HG03565 (cell line): Measurements from ENCODE around the gene LY6G5C.

ENCODE experiments used
- ATAC-seq: cut with Tn5 transposase; IDR thresholded peaks from one replicate; pipeline ENCODE4 v1.9.1; 2021; ENCODE audit warnings: mild to moderate bottlenecking, moderate library complexity; ENCODE audit not compliant: unreplicated experiment

The LY6G5C gene

GRCh38 chr6:31663126-31663960 lies 17.5 kb downstream of the LY6G5C start:
- no peak for ATAC-seq

- no peak for ATAC-seq
Observed at GRCh38 chr6:31662124-31662723, 18.6 kb downstream of the LY6G5C start.

- ATAC-seq, result no peak
Observed at GRCh38 chr6:31661262-31662123, 19.4 kb downstream of the LY6G5C start.

GRCh38 chr6:31660381-31661261 lies 20.2 kb downstream of the LY6G5C start, which contains the start of gene C6orf47:
Gene C6orf47 (minus strand): TSS chr6:31660778. CDS start chr6:31659947, 831 bp downstream.
- ATAC-seq, result no peak

GRCh38 chr6:31659649-31660380 lies 21.1 kb downstream of the LY6G5C start:
- ATAC-seq, result no peak

GRCh38 chr6:31658983-31659648 lies 21.8 kb downstream of the LY6G5C start:
- ATAC-seq, result no peak

- ATAC-seq, result no peak
Observed at GRCh38 chr6:31658158-31658688, 22.6 kb downstream of the LY6G5C start.

GRCh38 chr6:31657406-31658157 lies 23.3 kb downstream of the LY6G5C start:
- ATAC-seq, result no peak

GRCh38 chr6:31655349-31656237 lies 25.3 kb downstream of the LY6G5C start, which contains the start of gene APOM:
Gene APOM (plus strand): TSS chr6:31655894. CDS start chr6:31655967, 73 bp downstream.
- no peak for ATAC-seq

GRCh38 chr6:31654574-31655348 lies 26.1 kb downstream of the LY6G5C start:
- no peak for ATAC-seq

- peak; percentile 45 for ATAC-seq
Observed at GRCh38 chr6:31652925-31653724, 27.7 kb downstream of the LY6G5C start.

- ATAC-seq, result peak; percentile 20
Observed at GRCh38 chr6:31651602-31652191, 29.2 kb downstream of the LY6G5C start.

GRCh38 chr6:31645325-31645724 lies 35.5 kb downstream of the LY6G5C start:
- no peak for ATAC-seq

- no peak for ATAC-seq
Observed at GRCh38 chr6:31643818-31644454, 36.9 kb downstream of the LY6G5C start.
